ENCODE measurements around the gene KRTAP5-6.
"Not testable (repeated sequence)": the region's sequence is repeated elsewhere in the genome, so short reads cannot be mapped to it uniquely, and the experiment has no call there.

The KRTAP5-6 gene

DNA sequence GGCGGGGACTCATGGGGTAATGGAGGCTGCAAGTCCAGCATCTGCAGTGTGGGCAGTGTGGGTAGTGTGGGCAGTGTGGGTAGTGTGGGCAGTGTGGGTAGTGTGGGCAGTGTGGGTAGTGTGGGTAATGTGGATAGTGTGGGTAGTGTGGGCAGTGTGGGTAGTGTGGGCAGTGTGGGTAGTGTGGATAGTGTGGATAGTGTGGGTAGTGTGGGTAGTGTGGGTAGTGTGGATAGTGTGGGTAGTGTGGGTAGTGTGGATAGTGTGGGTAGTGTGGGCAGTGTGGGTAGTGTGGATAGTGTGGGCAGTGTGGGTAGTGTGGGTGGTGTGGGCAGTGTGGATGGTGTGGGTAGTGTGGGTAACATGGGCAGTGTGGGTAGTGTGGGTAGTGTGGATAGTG lies 26.5 kb upstream of the KRTAP5-6 start:
- H3K4me2 ChIP-seq (ENCODE audit: low read length); H3K18ac ChIP-seq (ENCODE audit: low read length); H3K4me1 ChIP-seq (ENCODE audit: control insufficient read depth in 1 of 2, insufficient read depth in 2 of 2, low read length in 2 of 2); H4K91ac ChIP-seq (ENCODE audit: low read depth, low read length); H3K36me3 ChIP-seq (ENCODE audit: control insufficient read depth in 1 of 2, insufficient read depth in 2 of 2, low read length in 2 of 2); H3K9me3 ChIP-seq (ENCODE audit: insufficient read depth, low read depth, low read length); H4K8ac ChIP-seq (ENCODE audit: low read depth, low read length); H3K14ac ChIP-seq (ENCODE audit: low read length); H2AK5ac ChIP-seq (ENCODE audit: low read length); H2BK12ac ChIP-seq (ENCODE audit: low read length); H3K4me3 ChIP-seq (ENCODE audit: low read depth, low read length); H3K9ac ChIP-seq (ENCODE audit: low read length); H3K27ac ChIP-seq (ENCODE audit: low read depth, low read length); DNase-seq; H3K79me2 ChIP-seq (ENCODE audit: control insufficient read depth, insufficient read depth, low read length, poor library complexity); H3K4ac ChIP-seq (ENCODE audit: low read depth, low read length); H3K79me1 ChIP-seq (ENCODE audit: low read length); H3K23ac ChIP-seq (ENCODE audit: low read length); H2BK5ac ChIP-seq (ENCODE audit: low read depth, low read length, poor library complexity); H4K12ac ChIP-seq (ENCODE audit: low read depth, low read length); H3K27me3 ChIP-seq (ENCODE audit: insufficient read depth, low read length); H2BK120ac ChIP-seq (ENCODE audit: insufficient read depth, low read length, poor library complexity); H2AFZ ChIP-seq (ENCODE audit: insufficient read depth, low read length, poor library complexity): not testable (repeated sequence)
- WGBS (ENCODE audit: extremely low coverage, insufficient coverage, insufficient read length): no CpG with 5 or more reads among the region's 1 CpG

DNA sequence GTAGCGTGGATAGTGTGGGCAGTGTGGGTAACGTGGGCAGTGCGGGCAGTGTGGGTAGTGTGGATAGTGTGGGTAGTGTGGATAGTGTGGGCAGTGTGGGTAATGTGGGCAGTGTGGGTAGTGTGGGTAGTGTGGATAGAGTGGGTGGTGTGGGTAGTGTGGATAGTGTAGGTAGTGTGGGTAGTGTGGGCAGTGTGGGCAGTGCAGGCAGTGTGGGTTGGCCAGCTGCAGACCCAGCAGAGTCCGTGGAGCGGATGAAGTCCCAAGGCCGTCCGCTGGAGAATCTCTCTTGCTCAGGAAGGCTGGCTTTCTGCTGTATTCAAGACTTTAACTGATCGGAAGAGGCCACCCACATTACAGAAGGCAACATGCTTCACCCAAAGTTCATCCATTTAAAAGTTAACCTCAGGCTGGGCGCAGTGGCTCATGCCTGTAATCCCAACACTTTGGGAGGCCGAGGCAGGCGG lies 26.1 kb upstream of the KRTAP5-6 start:
- Histone ChIP-seq H3K79me2 (ENCODE audit: control insufficient read depth, insufficient read depth, low read length, poor library complexity) (no peaks in the 10 kb centered on the region), H3K4me2 (ENCODE audit: low read length) (no peak overlapping the region), H3K18ac (ENCODE audit: low read length) (no peak overlapping the region), H2BK12ac (ENCODE audit: low read length) (no peak overlapping the region), H3K4me3 (ENCODE audit: low read depth, low read length) (peak overlapping the region; percentile 45), H3K4ac (ENCODE audit: low read depth, low read length) (no peak overlapping the region), H2BK5ac (ENCODE audit: low read depth, low read length, poor library complexity) (no peak overlapping the region), H3K27me3 (ENCODE audit: insufficient read depth, low read length) (no peaks in the 10 kb centered on the region), H2AK5ac (ENCODE audit: low read length) (no peak overlapping the region), H3K79me1 (ENCODE audit: low read length) (no peaks in the 10 kb centered on the region), H4K12ac (ENCODE audit: low read depth, low read length) (no peak overlapping the region), H3K4me1 (ENCODE audit: control insufficient read depth in 1 of 2, insufficient read depth in 2 of 2, low read length in 2 of 2) (no peaks in the 10 kb centered on the region), H2BK120ac (ENCODE audit: insufficient read depth, low read length, poor library complexity) (no peak overlapping the region), H3K27ac (ENCODE audit: low read depth, low read length) (no peak overlapping the region), H4K91ac (ENCODE audit: low read depth, low read length) (no peak overlapping the region), H4K8ac (ENCODE audit: low read depth, low read length) (no peak overlapping the region), H3K9me3 (ENCODE audit: insufficient read depth, low read depth, low read length) (peaks cover 6% of the 10 kb centered on the region), H3K23ac (ENCODE audit: low read length) (no peak overlapping the region), H3K14ac (ENCODE audit: low read length) (no peak overlapping the region), H3K36me3 (ENCODE audit: control insufficient read depth in 1 of 2, insufficient read depth in 2 of 2, low read length in 2 of 2) (no peaks in the 10 kb centered on the region), H3K9ac (ENCODE audit: low read length) (no peak overlapping the region), H2AFZ (ENCODE audit: insufficient read depth, low read length, poor library complexity) (no peak overlapping the region)
- no peak for DNase-seq
- WGBS (ENCODE audit: extremely low coverage, insufficient coverage, insufficient read length): no CpG with 5 or more reads among the region's 11 CpGs

DNA sequence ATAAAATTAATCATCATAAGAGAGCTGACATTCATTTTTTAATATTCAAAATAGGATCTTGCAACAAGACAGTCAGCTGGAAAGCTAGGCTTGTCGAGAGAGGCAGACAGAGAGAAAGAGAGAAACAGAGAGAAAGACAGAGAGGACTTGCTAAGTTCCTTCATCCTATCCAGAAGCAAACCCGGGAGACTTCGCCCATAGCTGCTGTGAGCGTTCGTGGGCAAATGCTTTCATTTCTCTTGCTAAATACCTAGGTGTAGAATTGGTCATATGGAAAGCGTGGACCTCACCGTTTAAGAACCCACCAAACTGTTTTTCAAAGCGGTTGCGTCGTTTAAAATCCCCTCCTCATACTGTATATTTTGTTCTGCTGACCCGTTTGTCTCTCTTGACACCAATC lies 25.3 kb upstream of the KRTAP5-6 start:
- Histone ChIP-seq H3K4me2 (ENCODE audit: low read length) (no peak overlapping the region), H3K23ac (ENCODE audit: low read length) (no peak overlapping the region), H3K4me1 (ENCODE audit: control insufficient read depth in 1 of 2, insufficient read depth in 2 of 2, low read length in 2 of 2) (no peaks in the 10 kb centered on the region), H2BK12ac (ENCODE audit: low read length) (no peak overlapping the region), H3K9ac (ENCODE audit: low read length) (no peak overlapping the region), H3K18ac (ENCODE audit: low read length) (no peak overlapping the region), H3K4ac (ENCODE audit: low read depth, low read length) (no peak overlapping the region), H4K8ac (ENCODE audit: low read depth, low read length) (no peak overlapping the region), H4K12ac (ENCODE audit: low read depth, low read length) (no peak overlapping the region), H3K9me3 (ENCODE audit: insufficient read depth, low read depth, low read length) (peaks cover 6% of the 10 kb centered on the region), H3K36me3 (ENCODE audit: control insufficient read depth in 1 of 2, insufficient read depth in 2 of 2, low read length in 2 of 2) (no peaks in the 10 kb centered on the region), H3K79me1 (ENCODE audit: low read length) (no peaks in the 10 kb centered on the region), H3K27me3 (ENCODE audit: insufficient read depth, low read length) (no peaks in the 10 kb centered on the region), H2AFZ (ENCODE audit: insufficient read depth, low read length, poor library complexity) (no peak overlapping the region), H4K91ac (ENCODE audit: low read depth, low read length) (no peak overlapping the region), H2BK120ac (ENCODE audit: insufficient read depth, low read length, poor library complexity) (no peak overlapping the region), H2AK5ac (ENCODE audit: low read length) (no peak overlapping the region), H3K14ac (ENCODE audit: low read length) (no peak overlapping the region), H3K4me3 (ENCODE audit: low read depth, low read length) (no peak overlapping the region), H3K27ac (ENCODE audit: low read depth, low read length) (no peak overlapping the region), H2BK5ac (ENCODE audit: low read depth, low read length, poor library complexity) (no peak overlapping the region), H3K79me2 (ENCODE audit: control insufficient read depth, insufficient read depth, low read length, poor library complexity) (no peaks in the 10 kb centered on the region)
- no peak for DNase-seq
- WGBS (ENCODE audit: extremely low coverage, insufficient coverage, insufficient read length): no CpG with 5 or more reads among the region's 11 CpGs

DNA sequence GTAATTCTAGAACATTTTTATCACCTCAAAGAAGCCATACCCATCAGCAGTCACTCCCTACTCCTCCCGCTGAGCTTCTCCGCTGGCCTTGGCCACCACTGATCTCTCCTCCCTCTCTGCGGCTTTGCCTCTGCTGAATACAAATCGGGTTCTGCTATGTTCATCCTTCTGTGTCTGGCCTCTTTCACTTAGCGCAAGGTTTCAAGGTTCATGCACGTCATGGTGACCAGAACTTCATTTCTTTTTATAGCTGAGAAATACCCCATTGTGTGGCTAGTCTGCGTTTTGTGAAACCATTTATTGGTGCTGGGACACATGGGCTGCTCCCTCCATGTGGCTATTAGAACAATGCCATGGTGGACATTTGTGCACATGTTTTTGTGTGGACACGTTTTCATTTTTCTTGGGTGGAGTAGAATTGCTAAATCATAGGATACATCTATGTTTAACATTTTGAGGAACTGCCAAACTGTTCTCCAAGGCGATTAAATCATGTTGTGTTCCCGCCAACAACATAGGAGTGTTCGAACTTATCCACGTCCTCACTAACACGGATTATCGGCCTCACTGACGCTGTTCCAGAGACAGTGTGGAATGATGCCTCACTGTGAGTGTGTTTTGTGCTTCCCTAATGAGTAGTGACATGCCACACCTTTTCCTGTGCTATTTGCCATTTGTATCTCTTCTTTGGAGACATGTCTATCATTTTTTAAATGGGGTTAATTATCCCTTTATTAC lies 24.2 kb upstream of the KRTAP5-6 start:
- Histone ChIP-seq H3K18ac (ENCODE audit: low read length) (no peak overlapping the region), H3K79me2 (ENCODE audit: control insufficient read depth, insufficient read depth, low read length, poor library complexity) (no peaks in the 10 kb centered on the region), H3K79me1 (ENCODE audit: low read length) (no peaks in the 10 kb centered on the region), H4K8ac (ENCODE audit: low read depth, low read length) (no peak overlapping the region), H2AFZ (ENCODE audit: insufficient read depth, low read length, poor library complexity) (no peak overlapping the region), H2BK12ac (ENCODE audit: low read length) (no peak overlapping the region), H3K4me1 (ENCODE audit: control insufficient read depth in 1 of 2, insufficient read depth in 2 of 2, low read length in 2 of 2) (no peaks in the 10 kb centered on the region), H3K9me3 (ENCODE audit: insufficient read depth, low read depth, low read length) (peaks cover 6% of the 10 kb centered on the region), H3K27ac (ENCODE audit: low read depth, low read length) (no peak overlapping the region), H2AK5ac (ENCODE audit: low read length) (no peak overlapping the region), H3K23ac (ENCODE audit: low read length) (no peak overlapping the region), H3K27me3 (ENCODE audit: insufficient read depth, low read length) (no peaks in the 10 kb centered on the region), H4K91ac (ENCODE audit: low read depth, low read length) (no peak overlapping the region), H2BK120ac (ENCODE audit: insufficient read depth, low read length, poor library complexity) (no peak overlapping the region), H3K36me3 (ENCODE audit: control insufficient read depth in 1 of 2, insufficient read depth in 2 of 2, low read length in 2 of 2) (no peaks in the 10 kb centered on the region), H3K4me3 (ENCODE audit: low read depth, low read length) (no peak overlapping the region), H3K4ac (ENCODE audit: low read depth, low read length) (no peak overlapping the region), H3K9ac (ENCODE audit: low read length) (no peak overlapping the region), H3K4me2 (ENCODE audit: low read length) (no peak overlapping the region), H2BK5ac (ENCODE audit: low read depth, low read length, poor library complexity) (no peak overlapping the region), H3K14ac (ENCODE audit: low read length) (no peak overlapping the region), H4K12ac (ENCODE audit: low read depth, low read length) (no peak overlapping the region)
- DNase-seq: no peak
- WGBS (ENCODE audit: extremely low coverage, insufficient coverage, insufficient read length): no CpG with 5 or more reads among the region's 15 CpGs
